GM12875 (cell line): Measurements from ENCODE around the gene CD86.

ENCODE experiments used
- H3K4me3 ChIP-seq: one replicate; pipeline ENCODE4 v1.5.1; 2011; ENCODE audit warnings: low read depth, low read length, control low read depth
- TF ChIP-seq, protein P1 (sequence below): IDR thresholded peaks from 2 replicates; pipeline ENCODE4 v1.5.1; 2011; ENCODE audit warnings: low read depth, mild to moderate bottlenecking, control low read depth, inconsistent platforms, low read length, moderate library complexity, borderline replicate concordance; ENCODE audit not compliant: insufficient read depth

CD86 gene

DNA sequence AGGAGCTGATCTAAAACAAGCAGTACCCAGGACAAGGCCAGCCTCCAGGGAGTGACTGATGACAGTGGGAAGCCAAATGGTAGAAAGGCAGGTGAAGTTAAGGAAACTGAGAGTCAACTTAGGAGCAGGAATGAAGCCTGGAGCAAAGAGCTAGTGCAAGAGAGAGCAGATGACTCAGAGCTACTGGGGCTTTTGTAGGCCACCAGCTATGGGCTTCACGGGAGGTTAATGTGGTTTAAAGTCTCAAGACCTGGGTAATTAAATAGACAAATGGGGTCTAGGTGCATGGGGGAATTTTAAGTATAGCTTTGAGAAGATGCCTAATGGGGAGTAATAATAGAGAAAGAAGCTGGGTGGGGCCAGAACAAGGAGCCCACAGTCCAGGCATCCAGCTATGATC is 3.1 kb downstream of the CD86 start:
- TF ChIP-seq, protein P1, sequence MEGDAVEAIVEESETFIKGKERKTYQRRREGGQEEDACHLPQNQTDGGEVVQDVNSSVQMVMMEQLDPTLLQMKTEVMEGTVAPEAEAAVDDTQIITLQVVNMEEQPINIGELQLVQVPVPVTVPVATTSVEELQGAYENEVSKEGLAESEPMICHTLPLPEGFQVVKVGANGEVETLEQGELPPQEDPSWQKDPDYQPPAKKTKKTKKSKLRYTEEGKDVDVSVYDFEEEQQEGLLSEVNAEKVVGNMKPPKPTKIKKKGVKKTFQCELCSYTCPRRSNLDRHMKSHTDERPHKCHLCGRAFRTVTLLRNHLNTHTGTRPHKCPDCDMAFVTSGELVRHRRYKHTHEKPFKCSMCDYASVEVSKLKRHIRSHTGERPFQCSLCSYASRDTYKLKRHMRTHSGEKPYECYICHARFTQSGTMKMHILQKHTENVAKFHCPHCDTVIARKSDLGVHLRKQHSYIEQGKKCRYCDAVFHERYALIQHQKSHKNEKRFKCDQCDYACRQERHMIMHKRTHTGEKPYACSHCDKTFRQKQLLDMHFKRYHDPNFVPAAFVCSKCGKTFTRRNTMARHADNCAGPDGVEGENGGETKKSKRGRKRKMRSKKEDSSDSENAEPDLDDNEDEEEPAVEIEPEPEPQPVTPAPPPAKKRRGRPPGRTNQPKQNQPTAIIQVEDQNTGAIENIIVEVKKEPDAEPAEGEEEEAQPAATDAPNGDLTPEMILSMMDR, result no peak
- H3K4me3 ChIP-seq, result no peak overlapping the region

DNA sequence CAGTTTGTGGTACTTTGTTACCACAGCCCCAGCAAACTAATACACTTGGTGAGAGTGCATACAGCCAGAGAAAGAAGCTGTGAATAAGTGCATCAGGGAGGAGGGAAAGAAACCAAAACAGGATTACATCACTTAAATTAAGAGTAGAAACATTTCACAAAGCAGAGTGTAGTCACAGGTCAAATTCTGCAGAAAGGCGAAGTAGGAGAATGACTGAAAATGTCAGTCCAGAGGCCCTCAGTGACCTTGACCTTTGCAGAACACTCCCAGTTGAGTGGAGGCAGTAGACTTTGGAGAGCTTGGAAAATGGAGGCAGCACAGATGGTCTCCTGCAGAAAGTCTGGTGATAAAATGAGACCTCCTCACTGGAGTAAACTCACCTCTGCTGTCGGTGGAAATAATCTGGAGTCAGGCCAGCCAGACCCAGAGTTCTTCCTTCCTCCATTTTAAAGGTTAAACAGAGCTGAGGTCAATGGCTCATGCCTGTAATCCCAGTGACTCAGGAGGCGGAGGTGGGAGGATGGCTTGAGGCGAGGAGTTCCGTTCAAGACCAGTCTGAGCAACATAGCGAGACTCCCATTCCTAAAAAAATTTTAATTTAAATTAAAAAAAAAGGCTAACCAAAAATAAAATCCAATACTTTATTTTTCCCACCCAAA is 5.0 kb downstream of the CD86 start:
- TF ChIP-seq, protein P1, result no peak
- H3K4me3 ChIP-seq, result no peak overlapping the region

DNA sequence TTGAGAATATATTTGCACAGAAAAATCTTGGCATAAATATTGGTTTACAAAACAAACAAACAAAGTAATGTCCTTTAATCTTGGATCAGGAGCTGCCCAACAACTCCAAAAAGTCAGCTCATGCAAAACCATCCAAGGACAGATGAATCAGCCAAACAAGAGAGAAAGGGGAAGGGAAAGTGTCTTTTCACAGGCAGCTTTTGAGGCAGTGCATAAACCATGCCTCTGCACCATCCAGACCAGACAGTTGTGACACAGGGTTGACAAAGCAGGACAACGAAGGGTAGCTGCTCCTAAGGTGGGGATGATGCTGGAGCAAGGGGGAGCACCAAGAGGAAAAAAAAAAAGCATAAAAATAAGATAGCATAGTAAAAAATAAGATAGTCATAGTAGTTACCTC is 8.7 kb downstream of the CD86 start:
- no peak overlapping the region for H3K4me3 ChIP-seq
- TF ChIP-seq, protein P1, result no peak

DNA sequence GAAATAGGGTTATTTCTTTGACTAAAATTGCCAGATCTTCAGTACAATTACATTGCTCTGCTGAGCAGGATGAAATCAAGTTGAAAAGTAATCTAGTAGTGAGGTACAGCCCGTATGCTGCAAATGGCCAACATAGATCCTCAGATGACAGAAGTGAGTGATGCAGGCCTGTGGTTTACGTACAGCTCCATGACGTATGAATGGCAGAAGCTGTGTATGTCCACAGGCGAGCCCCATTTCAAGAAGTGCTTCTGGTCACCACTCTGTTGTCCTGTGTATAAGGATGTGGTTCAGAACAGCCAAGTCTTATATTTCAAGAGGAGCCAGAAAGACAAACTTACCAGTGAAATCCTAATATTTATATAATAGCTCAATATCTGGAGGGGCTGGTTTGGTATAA is 9.2 kb downstream of the CD86 start:
- TF ChIP-seq, protein P1, result no peak
- no peak overlapping the region for H3K4me3 ChIP-seq

DNA sequence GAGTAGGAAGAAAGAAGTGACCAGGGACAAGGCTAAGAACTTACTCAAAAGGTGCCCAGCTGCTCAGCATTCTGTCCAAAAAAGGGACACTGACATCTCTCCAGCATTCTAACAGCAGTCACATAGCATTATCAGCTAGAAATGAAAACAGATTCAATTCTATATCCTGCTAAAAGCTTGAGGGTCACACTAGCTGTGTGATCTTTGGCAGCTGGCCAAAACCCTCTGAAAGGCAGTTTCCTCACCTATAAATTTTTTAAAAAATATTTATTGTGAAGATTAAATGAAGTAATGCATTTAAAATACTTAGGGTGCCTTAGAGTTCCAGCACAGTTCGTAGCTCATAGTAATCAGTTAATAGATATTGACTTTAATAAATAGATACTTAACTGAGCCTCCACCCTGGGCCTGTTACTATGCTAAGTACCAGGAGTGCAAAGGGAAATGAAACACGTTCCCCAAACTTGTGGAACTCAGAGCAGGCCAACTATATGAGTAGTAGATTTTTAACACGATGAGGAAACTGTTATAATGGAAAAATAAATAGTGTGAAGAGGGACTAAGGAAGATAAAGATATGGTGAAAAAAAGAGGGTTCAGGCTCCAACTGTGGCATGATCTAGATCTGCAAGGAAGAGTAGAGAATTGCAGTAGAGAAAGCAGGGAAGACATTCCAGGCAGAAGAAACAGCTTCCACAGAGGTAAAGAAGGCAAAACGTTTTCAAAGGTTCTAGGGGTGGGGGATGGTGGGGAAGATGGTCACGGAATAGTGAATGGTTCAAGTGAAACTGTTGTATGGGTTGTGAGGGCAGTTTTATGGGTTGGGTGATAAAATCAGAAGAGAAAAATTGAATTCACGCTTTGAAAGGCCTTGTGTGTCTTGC is 11.4 kb downstream of the CD86 start:
- TF ChIP-seq, protein P1, result no peak
- H3K4me3 ChIP-seq, result no peak overlapping the region

DNA sequence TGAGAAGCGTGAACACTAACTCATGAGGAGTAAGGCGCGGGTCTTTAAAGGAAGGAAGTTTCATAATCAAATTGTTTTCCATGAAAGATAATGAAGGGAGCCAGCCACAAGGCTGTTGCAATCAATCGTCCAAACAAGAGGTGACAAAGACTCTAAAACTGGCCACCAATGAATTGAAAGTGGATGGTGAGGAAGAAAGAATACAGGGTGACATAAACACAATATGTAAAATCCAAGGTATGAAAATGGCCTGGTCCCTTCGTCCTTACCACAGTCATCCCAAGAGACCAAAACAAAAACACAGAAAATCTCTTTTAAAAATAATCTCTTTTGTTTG is 12.0 kb downstream of the CD86 start:
- TF ChIP-seq, protein P1, result no peak
- no peak overlapping the region for H3K4me3 ChIP-seq

DNA sequence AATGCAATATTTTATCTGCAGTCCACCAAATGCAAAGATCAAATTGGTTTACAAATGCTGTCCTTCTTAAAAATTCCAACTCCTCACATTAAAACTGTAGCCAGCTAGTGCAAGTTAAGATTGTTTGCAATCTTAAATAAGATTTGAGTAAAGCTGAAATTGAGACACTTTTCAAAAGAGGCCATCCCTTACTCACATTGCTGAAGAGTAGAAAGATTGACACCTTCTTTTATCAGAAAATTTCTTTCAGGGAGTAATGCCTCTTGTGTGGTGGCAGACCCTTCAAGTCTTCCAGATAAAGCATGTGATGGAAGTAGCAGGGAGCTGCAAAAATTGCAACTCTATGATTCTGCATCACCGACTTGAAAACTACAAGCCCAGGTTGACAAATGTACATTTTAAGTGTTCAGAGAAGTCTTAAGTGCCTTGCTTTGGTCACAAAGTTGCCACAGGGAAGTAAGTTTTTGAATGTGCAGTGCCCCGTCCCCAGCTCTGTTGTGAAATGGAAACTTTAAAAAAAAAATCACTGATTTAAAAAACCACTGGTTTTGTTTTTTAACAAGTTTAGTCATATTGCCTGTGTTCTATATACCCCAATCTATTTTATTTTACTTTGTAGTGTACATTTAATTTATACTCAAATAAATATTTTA is 12.6 kb downstream of the CD86 start:
- no peak overlapping the region for H3K4me3 ChIP-seq
- TF ChIP-seq, protein P1, result no peak
